ENCODE results near the gene KHDC4.

DNA sequence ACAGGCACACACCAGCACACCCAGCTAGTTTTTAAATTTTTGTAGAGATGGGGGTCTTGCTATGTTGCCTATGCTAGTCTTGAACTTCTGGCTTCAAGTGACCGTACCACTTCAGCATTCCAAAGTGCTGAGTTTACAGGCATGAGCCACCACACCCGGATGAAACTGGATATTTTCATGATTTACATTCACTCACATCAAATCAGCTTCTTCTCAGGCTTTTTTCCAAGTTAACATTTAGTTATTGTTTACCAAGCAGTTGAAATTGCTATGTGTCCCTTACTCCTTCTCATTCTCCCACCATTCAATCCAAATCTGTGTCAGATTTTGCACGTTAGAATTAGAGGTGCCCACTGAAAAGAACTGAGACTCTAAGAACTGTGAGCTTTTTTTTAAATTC is 41.4 kb downstream of the KHDC4 start:
- no peak for TF ChIP-seq CTCF (IDR thresholded peaks at IDR 0.05)
- no peak for TF ChIP-seq POLR2A (IDR thresholded peaks at IDR 0.05)

All from tibial nerve (tissue), 3 donors.